HTR-8/SVneo (cell line): ENCODE measurements around the gene KIF27.
A peak's percentile ranks its signal among the peaks of the same experiment; 100 is the strongest.
"Not testable (repeated sequence)": the region's sequence is repeated elsewhere in the genome, so short reads cannot be mapped to it uniquely, and the experiment has no call there.

Experiments
- DNase-seq: peaks from one replicate; pipeline ENCODE4 v3.0.0; 2011; ENCODE audit warnings: low spot score, mixed read lengths; ENCODE audit not compliant: insufficient read length
- FAIRE-seq: peaks from 2 replicates; lab custom pipeline; 2011; peaks lifted over from hg19 to GRCh38; lab: Jason Lieb, UNC

KIF27 gene, protein sequence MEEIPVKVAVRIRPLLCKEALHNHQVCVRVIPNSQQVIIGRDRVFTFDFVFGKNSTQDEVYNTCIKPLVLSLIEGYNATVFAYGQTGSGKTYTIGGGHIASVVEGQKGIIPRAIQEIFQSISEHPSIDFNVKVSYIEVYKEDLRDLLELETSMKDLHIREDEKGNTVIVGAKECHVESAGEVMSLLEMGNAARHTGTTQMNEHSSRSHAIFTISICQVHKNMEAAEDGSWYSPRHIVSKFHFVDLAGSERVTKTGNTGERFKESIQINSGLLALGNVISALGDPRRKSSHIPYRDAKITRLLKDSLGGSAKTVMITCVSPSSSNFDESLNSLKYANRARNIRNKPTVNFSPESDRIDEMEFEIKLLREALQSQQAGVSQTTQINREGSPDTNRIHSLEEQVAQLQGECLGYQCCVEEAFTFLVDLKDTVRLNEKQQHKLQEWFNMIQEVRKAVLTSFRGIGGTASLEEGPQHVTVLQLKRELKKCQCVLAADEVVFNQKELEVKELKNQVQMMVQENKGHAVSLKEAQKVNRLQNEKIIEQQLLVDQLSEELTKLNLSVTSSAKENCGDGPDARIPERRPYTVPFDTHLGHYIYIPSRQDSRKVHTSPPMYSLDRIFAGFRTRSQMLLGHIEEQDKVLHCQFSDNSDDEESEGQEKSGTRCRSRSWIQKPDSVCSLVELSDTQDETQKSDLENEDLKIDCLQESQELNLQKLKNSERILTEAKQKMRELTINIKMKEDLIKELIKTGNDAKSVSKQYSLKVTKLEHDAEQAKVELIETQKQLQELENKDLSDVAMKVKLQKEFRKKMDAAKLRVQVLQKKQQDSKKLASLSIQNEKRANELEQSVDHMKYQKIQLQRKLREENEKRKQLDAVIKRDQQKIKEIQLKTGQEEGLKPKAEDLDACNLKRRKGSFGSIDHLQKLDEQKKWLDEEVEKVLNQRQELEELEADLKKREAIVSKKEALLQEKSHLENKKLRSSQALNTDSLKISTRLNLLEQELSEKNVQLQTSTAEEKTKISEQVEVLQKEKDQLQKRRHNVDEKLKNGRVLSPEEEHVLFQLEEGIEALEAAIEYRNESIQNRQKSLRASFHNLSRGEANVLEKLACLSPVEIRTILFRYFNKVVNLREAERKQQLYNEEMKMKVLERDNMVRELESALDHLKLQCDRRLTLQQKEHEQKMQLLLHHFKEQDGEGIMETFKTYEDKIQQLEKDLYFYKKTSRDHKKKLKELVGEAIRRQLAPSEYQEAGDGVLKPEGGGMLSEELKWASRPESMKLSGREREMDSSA (N-terminal part only)

DNA sequence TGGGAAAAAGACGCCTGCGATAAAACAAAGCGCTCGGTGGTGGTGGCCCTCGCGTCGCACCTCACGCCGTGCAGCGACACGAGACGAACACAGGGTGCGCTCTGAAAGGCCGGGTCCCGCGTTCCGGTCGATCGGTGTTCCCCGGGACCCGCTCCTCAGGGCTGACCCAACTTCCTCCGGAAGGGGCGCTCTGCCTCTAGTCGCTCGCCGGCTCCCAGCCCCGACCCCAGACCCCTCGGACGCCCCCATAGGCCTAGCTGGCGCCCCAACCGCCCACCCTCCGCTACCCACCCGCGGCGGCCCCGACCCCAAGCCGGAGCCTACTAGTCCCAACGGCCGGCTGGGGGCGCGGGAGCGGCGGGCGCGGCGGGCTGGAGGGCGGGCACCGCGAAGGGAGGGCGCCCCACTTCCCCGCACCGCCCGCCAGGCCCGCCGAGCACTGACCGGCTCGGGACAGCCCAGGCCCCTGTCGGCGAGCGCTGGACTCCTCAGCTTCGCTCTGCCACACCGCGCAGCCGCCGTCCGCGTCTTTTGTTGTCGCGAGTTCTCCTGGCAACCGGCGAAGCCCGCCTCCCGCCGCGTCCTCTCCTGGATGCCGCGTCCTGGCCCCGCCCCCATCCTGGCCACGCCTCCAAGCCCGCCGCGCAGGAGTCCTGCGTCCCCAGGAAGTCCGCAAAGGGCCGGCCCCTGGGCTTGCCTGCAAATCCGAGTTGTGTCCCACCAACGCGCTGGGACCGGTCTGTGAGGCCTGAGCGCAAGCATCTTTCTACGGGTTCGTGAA lies at the start of gene KIF27:
TSS of gene KIF27 (minus strand) at position 506 of the 781 bp plus-strand sequence. CDS start 5,841 bp downstream, outside the sequence.
- DNase-seq (peak; percentile 88), FAIRE-seq (no peak)

DNA sequence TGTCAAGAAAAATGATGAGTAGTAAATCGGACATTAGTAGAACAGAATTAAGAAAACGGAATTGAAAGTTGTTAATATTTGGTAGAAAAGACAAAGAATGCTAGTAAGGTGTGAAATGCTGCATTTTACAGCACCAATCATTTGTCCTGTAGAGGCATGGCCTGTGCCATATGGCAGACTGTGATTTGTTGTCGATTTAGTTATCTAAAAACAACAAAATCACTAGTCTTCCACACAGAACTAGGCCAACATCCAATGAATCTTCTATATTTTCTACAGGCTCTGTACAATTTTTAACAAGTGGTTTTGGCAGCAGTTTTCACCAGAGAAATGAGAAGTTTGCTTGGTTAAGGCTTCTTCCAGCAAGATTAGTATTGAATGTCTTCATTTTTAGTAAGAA lies 48.4 kb upstream of the KIF27 start:
- DNase-seq, result no peak
- FAIRE-seq, result no peak

DNA sequence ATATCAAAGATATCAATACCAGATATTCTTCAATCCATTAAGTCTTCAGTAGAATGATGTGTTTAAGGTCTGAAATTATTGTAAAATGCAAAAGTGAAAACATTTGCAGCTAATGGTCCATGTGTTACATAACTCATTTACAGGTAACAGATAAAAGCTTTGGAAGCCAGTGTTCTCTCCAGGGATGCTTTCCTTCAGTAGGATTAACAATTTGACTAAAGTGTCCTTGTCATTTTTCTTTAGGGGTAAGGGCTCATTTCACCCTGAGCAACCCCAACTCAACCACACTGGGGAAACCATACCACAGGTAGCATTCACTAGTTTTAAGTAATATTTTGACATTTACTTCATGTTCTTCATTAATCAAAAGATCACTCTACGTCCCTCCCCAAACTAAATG lies 45.8 kb upstream of the KIF27 start:
- DNase-seq (no peak), FAIRE-seq (no peak)

DNA sequence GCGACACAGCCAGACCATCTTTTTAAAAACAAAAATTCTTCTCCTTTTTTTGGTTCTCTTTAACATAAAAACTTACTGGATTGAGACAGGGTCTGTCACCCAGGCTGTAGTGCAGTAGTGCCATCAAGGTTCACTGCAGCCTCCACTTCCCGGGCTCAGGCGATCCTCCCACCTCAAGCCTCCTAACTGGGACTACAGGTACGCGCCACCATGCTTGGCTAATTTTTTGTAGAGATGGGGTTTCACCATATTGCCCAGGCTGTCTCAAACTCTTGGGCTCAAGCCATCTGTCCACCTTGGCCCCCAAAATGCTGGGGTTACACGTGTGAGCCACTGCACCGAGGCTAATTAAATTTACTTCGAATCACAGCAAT lies 45.0 kb upstream of the KIF27 start:
- DNase-seq (no peak), FAIRE-seq (no peak)

DNA sequence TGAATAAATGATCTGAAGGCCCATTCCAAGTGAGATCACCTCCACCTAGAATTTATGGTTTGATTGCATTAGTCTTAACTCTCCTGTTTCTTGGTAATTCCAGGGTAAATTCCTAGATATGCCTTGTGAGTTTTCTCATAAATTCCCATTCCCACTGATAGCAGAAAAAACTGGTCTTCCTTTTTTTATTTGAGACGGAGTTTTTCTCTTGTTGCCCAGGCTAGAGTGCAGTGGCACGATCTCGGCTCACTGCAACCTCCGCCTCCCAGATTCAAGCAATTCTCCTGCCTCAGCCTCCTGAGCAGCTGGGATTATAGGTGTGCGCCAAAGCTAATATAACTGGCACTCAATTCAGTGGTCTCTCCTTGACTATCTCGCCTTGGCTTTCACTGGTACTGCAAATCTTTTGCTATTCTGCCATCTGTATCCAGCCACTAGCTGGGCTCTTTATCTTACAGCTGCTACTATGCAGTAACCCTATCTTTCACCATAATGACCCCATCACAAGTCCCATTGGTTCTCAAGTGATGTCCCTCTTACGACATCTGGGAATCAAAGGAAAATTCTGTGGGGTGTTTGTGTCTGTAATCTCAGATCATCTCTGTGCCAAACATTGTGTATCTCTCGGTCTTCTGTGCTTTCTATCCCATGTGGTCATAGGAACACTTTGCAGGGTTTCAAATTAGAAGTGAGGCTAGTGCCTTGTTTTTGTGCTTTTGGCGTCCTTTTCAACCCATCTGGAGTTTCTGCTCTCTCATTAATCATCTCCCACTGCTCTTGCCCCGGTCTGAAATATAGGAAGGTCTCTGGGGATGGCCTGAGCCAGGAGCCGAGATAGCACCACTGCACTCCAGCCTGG lies 44.3 kb upstream of the KIF27 start:
- FAIRE-seq (no peak), DNase-seq (no peak)

DNA sequence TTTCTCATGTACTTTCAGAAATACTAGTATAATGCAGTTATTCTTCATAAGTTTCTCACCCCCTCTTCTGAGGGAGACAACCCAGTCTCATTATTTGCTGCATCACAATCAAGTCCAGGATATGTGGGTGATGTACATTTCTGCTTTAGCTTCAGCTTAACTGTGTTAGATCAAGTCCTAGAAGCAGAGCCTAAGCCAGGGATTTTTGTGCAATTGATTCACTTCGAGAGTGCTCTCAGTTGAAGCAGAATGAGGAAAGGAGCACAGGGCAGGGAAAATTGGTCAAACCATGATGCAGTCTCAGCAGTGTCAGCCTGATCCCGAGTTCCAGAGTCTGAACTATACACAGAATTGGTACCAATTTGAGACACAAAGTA lies 43.7 kb upstream of the KIF27 start:
- FAIRE-seq (no peak), DNase-seq (no peak)

DNA sequence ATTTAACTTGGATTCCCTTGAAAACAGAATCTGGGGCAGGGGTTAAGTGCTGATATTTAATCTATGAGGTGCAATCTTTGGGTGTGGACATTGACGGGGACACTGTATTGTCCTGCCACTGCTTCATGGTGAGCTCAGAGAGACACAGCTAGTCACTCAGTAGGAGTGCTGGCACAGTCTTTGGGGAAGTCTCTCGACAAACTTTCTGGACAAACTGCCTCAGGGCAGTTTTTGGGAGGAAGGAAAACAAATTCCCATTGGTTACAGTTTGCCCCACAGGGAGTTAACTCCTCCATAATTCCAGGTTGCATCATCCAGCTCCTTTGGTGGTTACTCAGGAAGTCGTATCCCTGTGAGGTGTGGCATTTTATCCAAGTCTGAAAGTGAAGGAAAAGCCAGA lies 40.9 kb upstream of the KIF27 start:
- FAIRE-seq, result no peak
- DNase-seq, result no peak

DNA sequence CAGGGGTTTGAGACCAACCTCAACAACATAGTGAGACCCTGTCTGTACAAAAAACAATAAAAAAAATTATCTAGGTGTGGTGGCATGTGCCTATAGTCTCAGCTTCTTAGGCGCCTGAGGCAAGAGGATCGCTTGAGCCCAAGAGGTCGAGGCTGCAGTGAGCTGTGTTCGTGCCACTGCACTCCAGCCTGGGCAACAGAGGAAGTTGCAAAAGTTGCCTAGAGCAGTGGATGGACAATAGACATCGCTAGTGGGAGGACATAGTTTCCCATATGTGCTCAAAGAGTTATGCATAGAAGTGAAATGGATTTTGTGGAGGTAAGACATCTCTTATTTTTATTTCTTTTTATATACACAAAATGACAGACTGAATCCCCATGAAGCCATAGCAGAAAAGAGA lies 39.8 kb upstream of the KIF27 start:
- no peak for FAIRE-seq

DNA sequence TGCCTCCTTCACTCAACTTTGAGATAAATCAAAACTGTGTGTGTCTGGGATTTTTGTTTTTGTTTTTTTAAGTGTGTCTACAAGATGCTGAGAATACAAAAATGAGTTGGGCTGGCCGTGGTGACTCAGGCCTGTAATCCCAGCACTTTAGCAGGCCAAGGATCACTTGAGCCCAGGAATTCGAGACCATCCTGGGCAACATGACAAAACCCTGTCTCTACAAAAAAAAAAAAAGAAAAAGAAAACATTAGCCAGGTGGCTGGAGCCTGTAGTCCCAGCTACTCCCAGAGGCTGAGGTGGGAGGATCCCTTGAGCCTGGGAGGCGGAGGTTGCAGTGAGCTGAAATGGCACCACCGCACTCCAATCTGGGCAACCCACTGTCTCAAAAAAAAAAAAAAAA lies 37.8 kb upstream of the KIF27 start:
- no peak for FAIRE-seq

More for the DNA sequence above, 39.8 kb upstream of the KIF27 start:
- no peak for DNase-seq

DNA sequence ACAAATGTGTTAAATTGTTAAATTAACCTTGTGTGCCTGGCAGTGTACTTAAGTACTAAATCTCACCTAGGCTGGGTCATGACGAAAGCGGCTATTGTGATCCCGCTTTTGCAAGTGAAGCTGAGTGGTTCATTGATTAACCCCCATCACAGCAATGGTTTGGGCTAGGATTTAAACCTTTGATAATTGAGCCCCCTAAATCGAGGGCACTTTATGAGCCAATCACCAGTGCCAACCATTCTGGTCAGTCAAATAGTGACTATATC lies 35.9 kb upstream of the KIF27 start:
- FAIRE-seq (no peak), DNase-seq (no peak)

More for the DNA sequence above, 37.8 kb upstream of the KIF27 start:
- no peak for DNase-seq

DNA sequence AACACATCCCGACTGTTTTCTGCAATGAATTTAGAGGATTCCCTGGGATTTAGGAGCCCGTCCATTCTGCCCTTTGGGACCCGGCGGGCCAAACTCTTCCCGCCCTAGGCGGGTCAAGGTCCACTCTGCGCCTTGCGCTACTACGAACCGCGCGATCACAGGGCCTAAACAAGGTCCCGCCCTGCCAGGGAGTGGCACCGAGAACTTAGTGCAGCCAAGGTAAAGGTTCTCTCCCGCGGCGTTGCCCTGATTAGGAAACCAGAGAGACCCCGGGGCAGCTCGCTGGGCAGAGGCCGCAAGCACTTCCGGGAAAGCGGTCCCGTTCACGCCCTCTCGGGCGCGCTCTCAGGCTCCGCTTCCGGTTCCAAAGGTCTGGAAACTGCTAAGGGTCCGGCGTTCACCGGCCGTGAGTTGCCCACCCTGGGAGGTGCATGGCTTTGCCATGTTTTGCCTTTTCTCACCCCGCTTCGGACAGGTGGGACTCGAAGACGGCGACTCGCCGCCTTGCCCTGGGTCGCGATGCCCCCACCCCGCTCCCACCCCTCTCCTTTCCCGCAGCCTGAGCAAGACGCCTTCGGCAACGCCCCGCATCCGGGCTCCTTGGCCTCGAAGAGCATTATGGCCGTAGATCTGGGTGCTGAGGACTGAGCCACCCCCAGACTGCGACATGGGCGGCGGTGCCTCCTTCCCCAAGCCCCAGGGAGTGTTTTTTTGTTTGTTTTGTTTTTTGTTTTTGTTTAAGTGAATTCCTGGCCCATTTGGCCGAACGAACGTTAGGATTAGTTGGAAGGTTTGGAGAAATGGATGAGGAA lies 35.4 kb upstream of the KIF27 start:
- FAIRE-seq (no peak), DNase-seq (no peak)

DNA sequence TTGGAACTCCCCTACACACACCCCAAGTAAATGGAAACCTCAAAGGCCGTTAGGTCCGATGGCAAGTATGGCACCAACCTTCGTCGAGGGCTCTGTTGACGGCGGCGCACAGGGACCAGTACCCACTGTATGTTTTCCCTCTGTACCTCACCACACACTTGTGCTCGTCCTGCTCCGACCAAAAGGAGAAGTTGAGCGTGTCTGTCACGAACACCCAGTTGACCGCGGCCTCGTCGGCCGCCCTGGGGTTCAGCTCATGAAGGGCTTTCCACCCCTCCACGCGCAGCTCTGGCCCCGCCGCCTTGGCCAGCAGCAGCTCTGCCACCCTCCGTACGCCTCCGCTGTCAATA lies 34.8 kb upstream of the KIF27 start:
- no peak for FAIRE-seq
- no peak for DNase-seq

DNA sequence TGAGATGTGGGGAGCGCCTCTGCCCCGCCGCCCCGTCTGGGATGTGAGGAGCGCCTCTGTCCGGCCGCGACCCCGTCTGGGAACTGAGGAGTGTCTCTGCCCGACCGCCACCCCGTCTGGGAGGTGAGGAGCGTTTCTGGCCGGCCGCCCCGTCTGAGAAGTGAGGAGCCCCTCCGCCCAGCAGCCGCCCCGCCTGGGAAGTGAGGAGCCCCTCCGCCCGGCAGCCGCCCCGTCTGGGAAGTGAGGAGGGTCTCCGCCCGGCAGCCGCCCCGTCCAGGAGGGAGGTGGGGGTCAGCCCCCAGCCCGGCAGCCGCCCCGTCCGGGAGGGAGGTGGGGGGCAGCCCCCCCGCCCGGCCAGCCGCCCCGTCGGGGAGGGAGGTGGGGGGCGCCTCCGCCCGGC lies 26.9 kb upstream of the KIF27 start:
- not testable (repeated sequence) for FAIRE-seq, DNase-seq

DNA sequence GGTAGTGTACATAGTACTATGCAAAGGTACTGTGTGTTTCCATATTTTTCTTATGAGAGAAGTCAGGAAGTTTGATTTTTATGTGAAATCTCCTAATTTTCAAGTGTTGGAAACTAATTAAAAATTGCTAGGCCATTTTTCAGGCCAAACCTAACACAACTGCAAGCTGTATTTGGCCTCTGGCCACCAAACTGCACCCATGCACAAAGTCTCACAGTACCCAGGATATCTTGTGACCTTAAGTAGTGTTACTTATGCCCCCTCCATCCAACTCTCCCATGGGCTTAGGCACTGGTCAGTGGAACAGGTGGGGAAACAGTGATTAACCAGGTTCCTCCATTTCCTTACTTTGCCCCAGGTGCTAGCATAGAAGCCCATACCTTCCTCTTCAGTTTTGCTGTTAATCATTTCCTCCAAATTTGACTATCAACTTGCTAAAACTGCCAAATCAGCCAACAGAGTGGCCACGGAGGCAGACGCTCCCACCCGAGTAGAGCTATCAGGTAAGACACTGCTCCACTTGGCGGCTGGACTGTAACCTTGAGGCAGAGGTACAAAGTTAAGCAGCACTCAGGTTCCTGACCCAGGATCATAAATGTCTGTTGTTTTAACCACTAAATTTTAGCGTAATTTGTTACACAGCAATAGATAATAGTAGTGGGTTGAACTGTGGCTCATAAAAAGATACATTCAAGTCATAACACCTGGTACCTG lies 19.5 kb upstream of the KIF27 start:
- DNase-seq (no peak), FAIRE-seq (no peak)

DNA sequence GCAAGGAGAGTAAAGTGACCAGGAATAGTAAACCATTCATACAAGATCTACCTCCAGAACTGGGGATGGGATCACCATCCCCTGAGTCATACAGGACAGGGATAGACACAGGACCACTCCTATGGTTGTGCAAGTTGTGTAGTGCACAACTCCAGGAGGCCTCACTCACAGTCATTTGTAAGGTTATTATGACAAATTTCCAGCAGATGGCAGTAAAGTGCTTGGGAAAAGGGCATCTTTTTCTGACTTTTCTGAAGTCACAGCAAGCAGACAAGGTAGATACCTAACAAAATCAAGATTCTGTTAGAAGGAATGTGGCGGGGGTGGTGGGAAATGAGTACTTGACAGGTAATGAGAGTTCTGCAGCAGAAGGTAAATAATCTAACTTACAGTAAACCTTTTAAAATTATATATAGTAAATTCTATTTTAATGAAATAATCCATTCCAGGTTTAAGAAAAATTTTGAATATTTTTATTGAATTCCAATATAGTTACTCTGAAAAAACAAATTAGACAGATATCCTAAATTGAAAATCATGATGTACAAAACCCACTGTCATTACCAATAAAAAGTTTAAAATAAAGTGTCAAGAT lies 16.7 kb upstream of the KIF27 start:
- FAIRE-seq, result no peak

DNA sequence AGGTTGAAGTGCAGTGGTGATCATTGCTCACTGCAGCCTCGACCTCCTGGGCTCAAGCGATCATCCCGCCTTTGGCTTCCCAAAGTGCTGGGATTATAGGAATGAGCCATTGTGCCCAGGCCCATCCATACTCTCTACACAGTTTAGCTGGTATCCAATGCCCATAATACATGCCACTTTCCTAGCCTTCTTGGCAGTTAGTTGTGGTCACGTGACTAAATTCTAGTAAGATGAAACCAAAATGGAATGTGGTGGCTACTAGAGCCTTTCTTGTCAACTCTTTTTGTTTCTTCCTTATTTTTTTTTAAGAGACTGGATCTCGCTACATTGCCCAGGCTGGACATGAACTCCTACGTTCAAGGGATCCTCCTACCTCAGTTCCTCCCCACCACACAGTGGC lies 15.3 kb upstream of the KIF27 start:
- FAIRE-seq, result no peak

More for the DNA sequence above, 16.7 kb upstream of the KIF27 start:
- peak; percentile 41 for DNase-seq

DNA sequence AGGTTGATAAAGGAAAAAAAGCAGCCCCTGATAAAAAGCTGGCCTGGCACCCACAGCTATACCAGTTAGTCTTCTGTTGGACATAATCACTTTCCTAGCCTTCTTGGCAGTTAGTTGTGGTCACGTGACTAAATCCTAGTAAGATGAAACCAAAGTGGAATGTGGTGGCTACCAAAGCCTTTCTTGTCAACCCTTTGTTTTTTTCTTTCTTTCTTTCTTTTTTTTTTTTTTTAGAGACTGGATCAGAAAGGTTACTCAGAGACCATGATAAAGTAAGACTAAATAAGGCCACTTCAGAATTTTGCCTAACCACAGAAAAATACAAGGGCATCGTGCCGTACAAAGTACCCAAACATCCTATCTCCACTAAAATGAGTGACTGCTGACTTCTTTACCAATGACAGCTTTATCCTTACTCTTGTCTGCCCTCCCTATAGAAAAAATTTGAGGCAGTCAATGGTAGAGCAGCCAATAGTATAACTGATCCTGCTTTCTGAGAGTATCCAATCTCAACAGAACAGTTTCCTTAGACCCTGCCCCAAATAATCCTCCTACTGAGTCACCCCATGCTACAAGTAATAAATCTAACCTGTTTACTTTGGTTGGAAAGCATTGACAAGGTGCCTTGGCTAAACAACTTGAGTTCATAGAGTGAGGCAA lies 14.2 kb upstream of the KIF27 start:
- no peak for FAIRE-seq
- DNase-seq, result peak; percentile 42

More for the DNA sequence above, 15.3 kb upstream of the KIF27 start:
- DNase-seq, result no peak
